Thyroid gland (tissue), 4 donors: ENCODE data around the gene SRGAP2B. TPM values are rescaled to one million over a fixed set of nuclear protein-coding genes. Genes with fewer than 3 reads are reported as not detected.
"Not testable (repeated sequence)": the region's sequence is repeated elsewhere in the genome, so short reads cannot be mapped to it uniquely, and the experiment has no call there.

Source experiments
- DNase-seq, 2 donors: peaks; one replicate each; pipeline ENCODE4 v3.0.0-alpha.2; 2019
- H3K27ac ChIP-seq, 3 donors: fragments of 200-600 bp; sonication (generic); 1 replicate in 2 of 3; 2 replicates in 1 of 3; pipeline ENCODE4 v1.5.1; 2016 to 2019; ENCODE audit warnings: mild to moderate bottlenecking in 1 of 3, moderate library complexity in 1 of 3
- H3K27me3 ChIP-seq: fragments of 200-600 bp; sonication (generic); one replicate; pipeline ENCODE4 v1.5.1; 2019
- H3K36me3 ChIP-seq, 2 donors: fragments of 200-600 bp; sonication (generic); one replicate each; pipeline ENCODE4 v1.5.1; 2016 to 2019
- H3K4me1 ChIP-seq, 2 donors: fragments of 200-600 bp; sonication (generic); one replicate each; pipeline ENCODE4 v1.5.1; 2017 to 2019
- H3K4me3 ChIP-seq, 3 donors: fragments of 200-600 bp; sonication (generic); replicated peaks in 1 of 3; 1 replicate in 2 of 3; 2 replicates in 1 of 3; pipeline ENCODE4 v1.5.1; 2016; ENCODE audit warnings: mild to moderate bottlenecking in 1 of 3
- H3K9me3 ChIP-seq: fragments of 200-600 bp; sonication (generic); one replicate; pipeline ENCODE4 v1.5.1; 2017
- WGBS, 2 donors: methylation state at CpG; one replicate each; pipeline ENCODE4 v1.1.5; 2017; 5-methylcytosine and 5-hydroxymethylcytosine counted together
- intact Hi-C: fragments of 100-400 bp; cut with DNase I; formaldehyde crosslinking; loops from one replicate; pipeline ENCODE4 v1.15.1; 2023
- total RNA-seq, 4 donors: library from RNA; depleted of rRNA; stranded (reverse); fragments of >200 nt; gene quantifications; one replicate each; pipeline ENCODE4 v1.2.3, GENCODE V29; 2016

SRGAP2B gene
- total RNA-seq, 4 donors from 2014 or later: 8.0 to 12.0 (median 11.6) TPM

DNA sequence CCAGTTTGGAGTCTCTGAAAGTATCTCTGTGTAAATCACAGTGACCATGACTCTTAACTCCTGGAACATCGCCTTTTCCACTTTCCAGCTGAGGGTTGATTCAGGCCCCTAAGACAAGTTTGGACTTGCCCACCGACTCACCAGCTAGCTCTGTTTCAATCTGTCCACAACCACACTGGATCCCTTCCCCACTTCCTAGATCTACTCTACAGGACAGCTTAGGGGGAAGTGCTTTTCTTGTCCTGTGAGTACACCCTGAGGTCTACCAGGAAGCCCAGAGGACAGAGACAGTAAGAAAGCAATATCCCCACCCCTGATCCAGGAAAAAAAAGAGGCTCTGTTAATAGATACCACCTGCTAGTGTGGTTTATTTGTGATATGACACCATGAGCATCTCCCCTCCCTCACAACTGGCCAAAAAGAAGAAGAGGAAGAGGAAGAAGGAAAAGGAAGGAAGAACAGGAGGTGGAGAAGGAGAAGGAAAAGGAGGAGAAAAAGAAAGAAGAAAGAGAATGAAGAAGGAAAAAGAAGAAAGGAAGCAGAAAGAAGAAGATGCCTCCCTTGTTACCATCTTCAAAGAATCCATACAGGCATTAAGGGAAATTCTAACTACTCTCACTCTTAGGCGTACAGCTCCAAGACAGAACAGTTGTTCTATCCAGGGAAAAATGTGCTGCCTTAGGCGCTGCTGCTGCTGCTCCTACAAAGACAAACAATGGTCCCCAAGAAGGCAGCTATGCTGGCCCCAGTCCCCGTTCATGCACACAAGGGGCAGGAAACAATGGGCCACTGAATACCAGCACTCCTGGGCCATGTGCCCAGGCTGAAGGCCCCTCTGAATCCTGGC, 96.8 kb downstream of the SRGAP2B start:
- H3K27me3 ChIP-seq, H3K36me3 ChIP-seq, intact Hi-C loops, DNase-seq, H3K4me3 ChIP-seq, H3K4me1 ChIP-seq, H3K27ac ChIP-seq, H3K9me3 ChIP-seq: not testable (repeated sequence)
- 64 to 71% methylated on average over 3 of the region's 5 CpGs for WGBS, 2 donors

DNA sequence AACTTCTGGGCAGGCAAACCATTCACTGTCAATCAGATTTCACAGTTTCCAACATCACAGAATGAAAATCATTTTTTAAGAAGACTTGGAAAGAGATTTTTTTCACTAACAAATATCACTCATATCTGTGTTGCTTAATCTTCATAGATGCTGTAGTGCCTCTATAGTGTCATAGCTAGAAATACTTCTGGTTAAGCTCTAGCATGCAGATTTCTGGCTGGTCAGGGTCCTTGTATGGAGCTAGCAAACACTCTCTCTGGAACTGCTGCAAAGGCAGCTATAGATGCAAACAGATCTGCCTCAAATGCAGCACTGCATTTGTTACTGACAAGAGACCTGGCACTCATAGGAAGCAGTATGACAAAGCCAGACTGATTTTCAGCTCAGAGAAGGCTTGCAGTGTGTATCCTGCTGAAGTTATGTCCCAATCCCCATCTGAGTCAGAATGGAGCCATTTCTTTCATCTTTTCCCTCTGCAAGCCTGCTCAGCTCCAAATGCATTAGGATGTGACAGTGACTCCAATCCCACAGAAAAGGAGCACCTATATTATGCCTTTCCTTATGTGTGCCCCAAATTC, 99.2 kb downstream of the SRGAP2B start:
- H3K4me3 ChIP-seq, H3K27me3 ChIP-seq, DNase-seq, H3K36me3 ChIP-seq, H3K27ac ChIP-seq, H3K9me3 ChIP-seq, intact Hi-C loops, H3K4me1 ChIP-seq: not testable (repeated sequence)

DNA sequence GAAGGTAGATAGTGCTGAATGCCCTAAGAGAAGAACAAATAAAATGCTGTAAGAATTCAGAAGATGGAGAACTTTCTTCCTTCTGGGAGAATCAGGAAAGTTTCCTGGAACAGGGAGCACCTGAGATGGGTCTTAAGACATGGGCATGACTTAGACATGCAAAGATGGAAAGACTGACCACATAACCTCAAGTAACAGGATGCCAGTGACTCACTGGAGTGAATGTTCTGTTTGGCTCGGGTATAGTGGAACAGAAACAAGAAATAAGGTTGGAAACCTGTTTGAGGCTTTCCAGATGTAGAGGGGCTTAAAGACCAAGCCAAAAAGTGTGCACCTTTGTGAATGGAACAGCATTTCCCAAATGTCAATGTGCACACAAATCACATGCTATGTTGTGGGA, 102.2 kb downstream of the SRGAP2B start:
- DNase-seq, H3K9me3 ChIP-seq, H3K36me3 ChIP-seq, H3K4me3 ChIP-seq, intact Hi-C loops, H3K27ac ChIP-seq, H3K4me1 ChIP-seq, H3K27me3 ChIP-seq: not testable (repeated sequence)
- 67% methylated on average over 1 of the region's 1 CpG; no CpG with 5 or more reads in 1 of the 2 donors for WGBS, 2 donors

DNA sequence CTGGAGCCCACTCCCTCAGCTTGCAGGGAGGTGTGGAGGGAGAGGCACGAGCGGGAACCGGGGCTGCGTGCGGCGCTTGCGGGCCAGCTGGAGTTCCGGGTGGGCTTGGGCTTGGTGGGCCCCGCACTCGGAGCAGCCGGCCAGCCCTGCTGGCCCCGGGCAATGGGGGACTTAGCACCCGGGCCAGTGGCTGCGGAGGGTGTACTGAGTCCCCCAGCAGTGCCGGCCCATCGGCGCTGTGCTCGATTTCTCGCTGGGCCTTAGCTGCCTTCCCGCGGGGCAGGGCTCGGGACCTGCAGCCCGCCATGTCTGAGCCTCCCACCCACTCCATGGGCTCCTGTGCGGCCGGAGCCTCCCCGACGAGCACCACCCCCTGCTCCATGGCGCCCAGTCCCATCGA, 104.5 kb downstream of the SRGAP2B start:
- H3K4me1 ChIP-seq, DNase-seq, H3K27me3 ChIP-seq, H3K36me3 ChIP-seq, intact Hi-C loops, H3K27ac ChIP-seq, H3K9me3 ChIP-seq, H3K4me3 ChIP-seq: not testable (repeated sequence)
- WGBS, 2 donors: no CpG with 5 or more reads among the region's 29 CpGs

DNA sequence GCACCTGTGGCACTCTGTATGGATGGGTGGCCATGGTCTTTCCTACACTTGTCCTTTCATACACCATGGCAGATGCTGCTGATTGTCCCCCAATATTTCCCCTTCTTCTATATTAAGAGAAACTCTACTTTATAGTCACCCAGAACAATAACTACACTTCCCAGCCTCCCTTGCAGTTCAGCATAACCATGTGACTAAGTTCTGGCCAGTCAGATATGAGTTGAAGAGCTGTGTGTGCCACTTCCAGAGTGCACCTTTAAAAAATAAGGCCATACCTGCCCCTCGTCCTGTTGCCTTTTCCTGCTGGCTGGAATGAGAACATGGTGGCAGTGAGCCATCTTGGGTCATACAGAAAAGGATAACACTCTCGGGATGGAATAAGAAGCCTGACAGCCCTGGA, 108.0 kb downstream of the SRGAP2B start:
- H3K9me3 ChIP-seq, H3K27ac ChIP-seq, DNase-seq, H3K4me1 ChIP-seq, H3K4me3 ChIP-seq, intact Hi-C loops, H3K36me3 ChIP-seq, H3K27me3 ChIP-seq: not testable (repeated sequence)
- WGBS, 2 donors: no CpG with 5 or more reads among the region's 2 CpGs

DNA sequence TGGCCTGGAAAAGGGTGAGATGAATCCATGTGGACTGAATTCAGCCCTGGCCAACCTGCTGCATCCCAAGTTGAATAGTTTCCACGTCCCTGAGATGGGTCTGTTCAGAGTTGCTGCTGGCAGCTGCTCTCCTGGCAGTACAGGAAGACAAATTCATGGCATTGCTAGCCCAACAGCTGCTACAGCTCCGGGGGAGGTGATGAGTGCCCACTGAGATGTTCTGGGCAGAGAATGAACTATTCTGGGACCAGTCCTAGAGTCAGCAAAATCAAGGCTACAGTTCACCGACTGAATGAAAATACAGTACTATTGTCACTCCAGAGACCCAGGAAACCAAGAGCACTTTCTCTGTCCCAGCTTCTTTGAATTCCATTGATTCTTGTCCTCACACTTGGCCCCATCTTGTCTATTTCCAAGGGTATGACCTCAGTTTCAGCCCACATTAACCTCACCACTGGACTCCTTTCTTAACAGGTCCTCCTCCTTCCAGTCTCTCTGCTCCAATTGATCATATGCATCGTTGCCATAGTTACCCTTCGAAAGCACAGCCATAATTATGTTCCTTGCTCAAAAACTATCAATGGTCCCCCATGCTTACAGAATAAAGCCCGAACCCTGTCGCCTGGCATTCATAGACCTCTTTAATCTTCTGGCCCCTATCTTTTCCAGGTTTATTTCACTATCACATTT, 108.8 kb downstream of the SRGAP2B start:
- H3K27ac ChIP-seq, H3K4me3 ChIP-seq, H3K27me3 ChIP-seq, H3K9me3 ChIP-seq, H3K4me1 ChIP-seq, intact Hi-C loops, H3K36me3 ChIP-seq, DNase-seq: not testable (repeated sequence)
- 100% methylated on average over 2 of the region's 7 CpGs for WGBS, 2 donors

DNA sequence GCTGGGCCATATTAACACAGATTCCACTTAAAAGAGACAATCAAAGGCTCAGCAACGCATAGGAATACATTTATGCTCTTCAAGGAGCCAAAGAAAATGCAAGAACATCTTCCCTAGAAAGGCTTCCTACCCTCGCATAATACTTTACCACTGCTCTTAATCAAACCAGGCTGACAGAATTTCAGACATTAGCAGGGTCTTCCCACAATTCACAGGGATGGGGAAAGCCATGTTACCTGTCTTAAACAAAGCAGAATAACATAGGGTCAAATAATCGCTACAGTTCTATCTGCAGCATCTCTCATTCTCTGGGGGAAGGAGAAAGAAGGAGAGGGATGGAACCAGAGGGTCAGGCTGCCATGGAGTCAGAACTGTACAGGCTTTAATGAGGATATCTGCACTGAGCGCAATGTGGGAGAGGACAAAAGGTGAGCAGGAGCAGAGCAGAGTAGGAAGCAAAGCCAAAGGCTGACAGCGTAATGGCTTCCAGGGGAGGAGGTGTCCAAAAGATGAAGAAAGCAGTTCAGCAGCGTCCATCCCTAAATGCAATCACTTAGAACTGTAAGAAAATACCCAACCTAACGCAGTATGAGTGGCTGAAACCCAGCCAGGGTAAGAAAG, 109.5 kb downstream of the SRGAP2B start:
- H3K27ac ChIP-seq, H3K9me3 ChIP-seq, DNase-seq, H3K27me3 ChIP-seq, H3K4me3 ChIP-seq, H3K36me3 ChIP-seq, intact Hi-C loops, H3K4me1 ChIP-seq: not testable (repeated sequence)
- 94 to 96% methylated on average over 2 to 5 of the region's 7 CpGs for WGBS, 2 donors

DNA sequence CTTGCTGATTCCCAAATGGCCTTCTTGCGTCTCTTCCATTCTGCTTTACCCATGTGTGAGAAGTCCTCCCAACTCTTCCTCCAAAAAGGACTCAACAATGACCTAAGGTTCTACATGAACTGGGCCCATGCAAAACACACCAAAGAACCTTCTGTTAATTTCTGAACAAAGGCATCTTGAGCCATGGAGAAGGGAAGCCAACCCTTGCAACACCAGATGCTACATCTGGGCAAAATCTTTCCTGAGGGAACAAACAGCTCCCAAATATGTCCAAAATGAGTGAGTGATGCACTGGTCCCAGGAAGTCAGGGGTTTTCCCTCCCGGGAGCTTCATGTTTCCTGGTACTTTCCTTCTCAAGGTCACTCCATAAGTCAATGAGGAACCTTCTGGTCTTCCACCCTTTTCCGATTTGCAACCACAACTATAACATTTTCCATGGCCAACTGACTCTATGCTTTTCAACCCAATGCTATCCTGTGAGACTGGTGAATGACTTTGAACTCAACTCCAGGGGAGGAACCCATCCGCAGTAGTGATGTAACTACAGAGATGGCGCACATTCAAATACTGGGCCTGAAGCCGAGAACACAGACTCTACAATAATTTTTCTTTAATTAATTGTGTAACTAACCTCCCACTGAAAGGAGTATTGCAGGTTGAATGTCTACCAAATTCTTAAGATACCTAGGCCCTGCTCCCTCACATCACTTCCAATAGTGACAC, 112.2 kb downstream of the SRGAP2B start:
- intact Hi-C loops, H3K27ac ChIP-seq, H3K36me3 ChIP-seq, H3K4me1 ChIP-seq, DNase-seq, H3K4me3 ChIP-seq, H3K9me3 ChIP-seq, H3K27me3 ChIP-seq: not testable (repeated sequence)
- WGBS, 2 donors: no CpG with 5 or more reads among the region's 6 CpGs

DNA sequence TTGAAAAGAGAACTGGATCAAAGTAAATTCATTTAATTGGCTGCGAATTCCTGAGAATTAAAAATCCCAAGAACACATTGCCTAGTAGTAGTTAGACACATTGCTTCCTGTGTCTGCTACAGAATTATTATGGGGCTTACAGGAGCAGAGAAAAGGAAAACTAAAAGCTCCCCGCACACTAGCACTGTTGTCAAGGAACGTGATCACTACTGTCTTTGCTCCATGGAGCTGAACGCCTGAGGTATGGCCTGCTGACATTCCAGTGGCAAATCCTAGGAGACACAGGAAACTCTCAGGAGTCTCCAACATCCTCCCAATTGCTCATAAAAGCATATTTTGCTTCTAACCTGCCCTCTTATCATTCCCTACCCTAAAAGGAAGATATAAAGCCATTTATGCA, 114.0 kb downstream of the SRGAP2B start:
- H3K4me3 ChIP-seq, H3K9me3 ChIP-seq, H3K36me3 ChIP-seq, H3K27me3 ChIP-seq, DNase-seq, intact Hi-C loops, H3K27ac ChIP-seq, H3K4me1 ChIP-seq: not testable (repeated sequence)
- 91 to 100% methylated on average over 1 of the region's 4 CpGs for WGBS, 2 donors

DNA sequence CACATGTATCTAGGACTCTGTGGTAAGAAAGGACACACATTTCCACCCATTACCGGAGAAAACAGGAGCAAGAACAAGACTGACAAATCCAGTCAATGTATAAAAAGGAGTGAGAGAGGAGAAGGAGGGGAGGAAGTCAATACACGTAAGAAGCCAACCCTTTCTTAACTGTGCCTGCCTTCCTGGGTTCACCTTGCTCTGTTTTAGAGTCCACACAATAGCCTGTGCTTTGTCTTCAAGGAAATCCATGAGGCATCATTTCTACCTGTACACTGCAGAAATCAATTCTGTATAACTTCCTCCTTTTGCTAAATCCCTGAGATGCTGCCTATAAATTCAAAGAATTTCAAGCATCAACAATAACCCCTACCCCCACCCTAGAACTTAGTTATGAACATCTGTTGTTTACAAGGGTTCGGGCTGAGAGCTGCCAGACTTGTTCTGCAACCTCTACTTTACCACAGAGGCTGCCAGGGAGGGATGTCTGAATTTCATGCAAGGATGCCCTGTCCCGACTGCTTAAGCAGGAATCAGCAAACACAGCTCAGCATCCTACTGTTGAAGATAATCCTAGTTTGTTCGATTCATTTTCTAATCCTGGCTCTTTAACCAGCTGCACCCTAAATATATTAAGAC, 115.0 kb downstream of the SRGAP2B start:
- H3K4me3 ChIP-seq, H3K27ac ChIP-seq, H3K4me1 ChIP-seq, H3K27me3 ChIP-seq, intact Hi-C loops, H3K9me3 ChIP-seq, DNase-seq, H3K36me3 ChIP-seq: not testable (repeated sequence)
- WGBS, 2 donors: 40 to 46% methylated on average over 1 to 2 of the region's 5 CpGs

DNA sequence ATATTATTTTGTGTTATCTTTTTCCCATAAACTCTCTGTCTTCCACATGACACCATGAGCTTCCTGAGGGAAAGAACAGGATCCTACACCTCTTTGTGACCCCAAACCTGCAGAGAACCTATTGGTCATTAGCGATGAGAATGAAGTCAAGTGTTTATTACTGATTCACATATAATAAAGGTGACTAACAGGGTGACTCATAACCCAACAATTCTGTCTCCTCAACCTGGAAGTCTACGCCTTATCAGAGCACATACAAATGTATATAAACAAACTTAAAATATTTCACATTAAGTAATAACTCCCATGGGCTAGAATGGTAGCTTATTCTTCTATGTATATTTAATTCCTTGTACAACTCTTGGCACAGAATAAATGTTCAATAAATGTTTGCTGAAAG, 117.3 kb downstream of the SRGAP2B start:
- H3K4me3 ChIP-seq, H3K36me3 ChIP-seq, H3K4me1 ChIP-seq, intact Hi-C loops, H3K9me3 ChIP-seq, DNase-seq, H3K27ac ChIP-seq, H3K27me3 ChIP-seq: not testable (repeated sequence)
- no CpG with 5 or more reads among the region's 2 CpGs for WGBS, 2 donors

DNA sequence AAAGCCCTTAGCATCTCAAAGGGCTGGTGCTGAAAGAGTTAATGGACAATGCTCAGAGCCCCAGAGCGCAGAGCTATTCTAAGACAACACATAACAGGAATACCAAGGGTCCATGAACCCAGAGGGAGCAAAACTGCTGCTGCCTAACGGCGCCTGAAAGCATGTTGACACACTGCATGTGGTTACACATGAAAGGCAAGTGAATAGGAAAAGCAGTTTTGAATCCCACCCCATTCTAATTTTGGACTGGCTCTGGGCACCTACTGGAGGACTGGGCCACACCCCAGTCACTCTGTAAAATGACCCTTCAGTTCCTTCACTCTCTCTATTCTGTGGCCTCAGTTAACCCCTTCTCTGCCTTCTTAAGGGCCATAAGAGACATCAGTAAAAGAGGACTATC, 123.2 kb downstream of the SRGAP2B start:
- H3K27ac ChIP-seq, H3K9me3 ChIP-seq, DNase-seq, H3K4me3 ChIP-seq, H3K4me1 ChIP-seq, intact Hi-C loops, H3K36me3 ChIP-seq, H3K27me3 ChIP-seq: not testable (repeated sequence)
- no CpG with 5 or more reads among the region's 3 CpGs for WGBS, 2 donors
